Smooth muscle cell (in vitro differentiated cells): ENCODE measurements around the gene SMIM35. TPM values are rescaled to one million over a fixed set of nuclear protein-coding genes. Genes with fewer than 3 reads are reported as not detected.

Source experiments
- DNase-seq: peaks from one replicate; lab custom pipeline; 2025; ENCODE audit not compliant: unreplicated experiment; lab: John Stamatoyannopoulos, UW
- H2AFZ ChIP-seq: fragments of 200-600 bp; sonication (generic); 2 replicates; pipeline ENCODE4 v1.6.0; 2016; ENCODE audit warnings: antibody characterized with exemption, low read depth, mild to moderate bottlenecking
- H3F3A ChIP-seq: fragments of 200-600 bp; sonication (generic); 2 replicates; pipeline ENCODE4 v1.6.0; 2017; ENCODE audit warnings: antibody characterized with exemption, low read depth
- H3K27ac ChIP-seq: fragments of 200-600 bp; sonication (generic); 2 replicates; pipeline ENCODE4 v1.5.1; 2016; ENCODE audit warnings: low read depth, mild to moderate bottlenecking
- H3K27me3 ChIP-seq: fragments of 200-600 bp; sonication (generic); 2 replicates; pipeline ENCODE4 v1.6.1; 2016; ENCODE audit warnings: low read depth, mild to moderate bottlenecking
- H3K36me3 ChIP-seq: fragments of 200-600 bp; sonication (generic); 2 replicates; pipeline ENCODE4 v1.5.1; 2016; ENCODE audit warnings: low read depth
- H3K4me1 ChIP-seq: fragments of 200-600 bp; sonication (generic); 2 replicates; pipeline ENCODE4 v1.5.1; 2016; ENCODE audit warnings: low read depth
- H3K4me2 ChIP-seq: fragments of 200-600 bp; sonication (generic); 2 replicates; pipeline ENCODE4 v1.6.0; 2016; ENCODE audit warnings: mild to moderate bottlenecking
- H3K4me3 ChIP-seq: fragments of 200-600 bp; sonication (generic); 2 replicates; pipeline ENCODE4 v1.5.1; 2016; ENCODE audit warnings: mild to moderate bottlenecking
- H3K79me2 ChIP-seq: fragments of 200-600 bp; sonication (generic); 2 replicates; pipeline ENCODE4 v1.6.0; 2016; ENCODE audit warnings: low read depth, mild to moderate bottlenecking
- H3K9ac ChIP-seq: fragments of 200-600 bp; sonication (generic); 2 replicates; pipeline ENCODE4 v1.6.0; 2016; ENCODE audit warnings: low read depth
- H3K9me3 ChIP-seq: fragments of 200-600 bp; sonication (generic); replicated peaks from 2 replicates; pipeline ENCODE4 v1.5.1; 2016; ENCODE audit warnings: low read depth
- H4K20me1 ChIP-seq: fragments of 200-600 bp; sonication (generic); 2 replicates; pipeline ENCODE4 v1.6.0; 2016; ENCODE audit warnings: low read depth
- WGBS: methylation state at CpG from one replicate; pipeline ENCODE4 v1.1.7; 2016; ENCODE audit warnings: low lambda C conversion rate; 5-methylcytosine and 5-hydroxymethylcytosine counted together
- polyA plus RNA-seq: library from polyadenylated mRNA; unstranded; fragments of >200 nt; fragmentation: Nextera tagmentation; extraction: Ambion mirVana; gene quantifications from 2 replicates; pipeline ENCODE4 v1.2.1, GENCODE V29; 2016
- total RNA-seq: library from RNA; depleted of rRNA; stranded (reverse); fragments of >200 nt; gene quantifications from 2 replicates; pipeline ENCODE4 v1.2.3, GENCODE V29; 2014
- TF ChIP-seq, protein P1 (sequence below): fragments of 200-600 bp; sonication (generic); IDR thresholded peaks from 2 replicates; pipeline ENCODE4 v1.5.1; 2017; ENCODE audit warnings: borderline replicate concordance, mild to moderate bottlenecking, antibody characterized with exemption; ENCODE audit not compliant: insufficient read depth, poor library complexity, severe bottlenecking

The SMIM35 gene
- total and polyA plus RNA-seq, 2 experiments from 2014 or later, result not detected

DNA sequence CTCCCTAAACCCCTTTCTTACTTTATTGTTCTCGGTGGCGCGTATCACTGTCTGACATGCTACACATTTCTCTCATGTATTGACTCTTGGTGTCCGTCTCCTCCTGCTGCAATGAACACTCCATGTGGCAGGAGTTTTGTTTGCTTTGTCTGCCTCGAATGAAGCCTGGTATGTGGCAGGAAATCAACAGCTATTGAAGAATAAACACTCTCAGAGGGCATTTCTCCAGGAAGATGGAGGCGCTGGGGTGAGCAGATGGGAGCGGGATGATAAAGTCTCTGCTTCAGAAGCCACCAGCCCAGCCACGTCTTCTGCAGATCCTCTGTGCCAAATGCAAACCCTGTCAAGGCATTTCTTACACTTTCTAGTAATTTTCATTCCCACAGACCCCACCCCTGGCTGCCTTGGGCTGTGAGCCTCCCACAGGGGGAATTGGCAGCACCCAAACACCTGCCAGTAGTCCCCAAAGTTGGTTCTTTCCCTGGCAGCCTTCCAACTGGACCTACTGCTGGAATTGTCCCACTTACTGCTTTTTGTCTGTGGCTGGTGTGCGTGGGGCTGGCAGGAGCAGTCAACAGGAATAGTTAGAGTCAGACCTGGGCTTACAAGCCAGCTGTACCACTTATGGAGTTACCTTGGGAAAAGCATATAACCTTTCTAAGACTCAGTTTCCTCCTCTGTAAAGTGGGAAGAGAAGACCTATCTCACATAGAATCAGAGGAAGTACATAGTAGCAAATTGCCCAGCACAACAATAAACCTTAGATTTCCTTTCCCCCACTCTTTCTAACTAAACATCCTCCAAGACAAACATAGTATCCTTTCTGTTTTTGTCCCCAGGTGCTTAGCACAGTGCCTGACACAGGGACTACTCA lies 113.9 kb downstream of the SMIM35 start:
- TF ChIP-seq, protein P1, sequence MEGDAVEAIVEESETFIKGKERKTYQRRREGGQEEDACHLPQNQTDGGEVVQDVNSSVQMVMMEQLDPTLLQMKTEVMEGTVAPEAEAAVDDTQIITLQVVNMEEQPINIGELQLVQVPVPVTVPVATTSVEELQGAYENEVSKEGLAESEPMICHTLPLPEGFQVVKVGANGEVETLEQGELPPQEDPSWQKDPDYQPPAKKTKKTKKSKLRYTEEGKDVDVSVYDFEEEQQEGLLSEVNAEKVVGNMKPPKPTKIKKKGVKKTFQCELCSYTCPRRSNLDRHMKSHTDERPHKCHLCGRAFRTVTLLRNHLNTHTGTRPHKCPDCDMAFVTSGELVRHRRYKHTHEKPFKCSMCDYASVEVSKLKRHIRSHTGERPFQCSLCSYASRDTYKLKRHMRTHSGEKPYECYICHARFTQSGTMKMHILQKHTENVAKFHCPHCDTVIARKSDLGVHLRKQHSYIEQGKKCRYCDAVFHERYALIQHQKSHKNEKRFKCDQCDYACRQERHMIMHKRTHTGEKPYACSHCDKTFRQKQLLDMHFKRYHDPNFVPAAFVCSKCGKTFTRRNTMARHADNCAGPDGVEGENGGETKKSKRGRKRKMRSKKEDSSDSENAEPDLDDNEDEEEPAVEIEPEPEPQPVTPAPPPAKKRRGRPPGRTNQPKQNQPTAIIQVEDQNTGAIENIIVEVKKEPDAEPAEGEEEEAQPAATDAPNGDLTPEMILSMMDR, result no peak
- no peaks in the 10 kb centered on the region for H3K79me2 ChIP-seq
- no peak overlapping the region for H2AFZ ChIP-seq
- no peaks in the 10 kb centered on the region for H3K27me3 ChIP-seq
- no peak overlapping the region for H3K27ac ChIP-seq
- no peak overlapping the region for H3K4me3 ChIP-seq
- 83% methylated on average over 9 of the region's 9 CpGs for WGBS
- H3K4me1 ChIP-seq, result no peaks in the 10 kb centered on the region
- no peak for DNase-seq
- no peaks in the 10 kb centered on the region for H3K9me3 ChIP-seq
- H3K9ac ChIP-seq, result no peak overlapping the region
- no peak overlapping the region for H3K4me2 ChIP-seq
- H4K20me1 ChIP-seq, result no peaks in the 10 kb centered on the region
- H3K36me3 ChIP-seq, result no peaks in the 10 kb centered on the region
- no peaks in the 10 kb centered on the region for H3F3A ChIP-seq

- 95% methylated on average over 10 of the region's 10 CpGs for WGBS
- no peak overlapping the region for H3K27ac ChIP-seq
- no peaks in the 10 kb centered on the region for H3F3A ChIP-seq
- TF ChIP-seq, protein P1, result no peak
- DNase-seq, result no peak
- H3K27me3 ChIP-seq, result no peaks in the 10 kb centered on the region
- H4K20me1 ChIP-seq, result no peaks in the 10 kb centered on the region
- no peaks in the 10 kb centered on the region for H3K36me3 ChIP-seq
- H2AFZ ChIP-seq, result no peak overlapping the region
- H3K79me2 ChIP-seq, result no peaks in the 10 kb centered on the region
- H3K4me2 ChIP-seq, result no peak overlapping the region
- H3K4me3 ChIP-seq, result no peak overlapping the region
- no peak overlapping the region for H3K9ac ChIP-seq
- no peaks in the 10 kb centered on the region for H3K9me3 ChIP-seq
- H3K4me1 ChIP-seq, result no peaks in the 10 kb centered on the region
Observed at GRCh38 chr11:117972044-117972443, 114.7 kb downstream of the SMIM35 start.

- no peaks in the 10 kb centered on the region for H3K36me3 ChIP-seq
- no peaks in the 10 kb centered on the region for H3K79me2 ChIP-seq
- no peak overlapping the region for H3K9ac ChIP-seq
- H3K27me3 ChIP-seq, result no peaks in the 10 kb centered on the region
- H3K4me3 ChIP-seq, result no peak overlapping the region
- H3F3A ChIP-seq, result no peaks in the 10 kb centered on the region
- H3K27ac ChIP-seq, result no peak overlapping the region
- TF ChIP-seq, protein P1, result no peak
- H3K9me3 ChIP-seq, result no peaks in the 10 kb centered on the region
- H3K4me1 ChIP-seq, result no peaks in the 10 kb centered on the region
- H3K4me2 ChIP-seq, result no peak overlapping the region
- DNase-seq, result no peak
- WGBS, result 73% methylated on average over 4 of the region's 4 CpGs
- H4K20me1 ChIP-seq, result no peaks in the 10 kb centered on the region
- no peak overlapping the region for H2AFZ ChIP-seq
Observed at GRCh38 chr11:117970400-117971024, 116.3 kb downstream of the SMIM35 start.
